ENCODE results near the gene CCDC69.

The CCDC69 gene

GRCh38 chr5:151142933-151143332 lies 81.0 kb downstream of the CCDC69 start:
- DNase-seq (ENCODE audit: low spot score), result no peak

GRCh38 chr5:151141535-151141934 lies 82.4 kb downstream of the CCDC69 start:
- peak; percentile 71 for DNase-seq (ENCODE audit: low spot score)

GRCh38 chr5:151140686-151141459 lies 83.0 kb downstream of the CCDC69 start:
- DNase-seq (ENCODE audit: low spot score), result no peak

GRCh38 chr5:151139646-151140045 lies 84.2 kb downstream of the CCDC69 start:
- no peak for DNase-seq (ENCODE audit: low spot score)

GRCh38 chr5:151139015-151139414 lies 84.9 kb downstream of the CCDC69 start:
- no peak for DNase-seq (ENCODE audit: low spot score)

- DNase-seq (ENCODE audit: low spot score), result no peak
Measured at GRCh38 chr5:151138114-151138513, 85.8 kb downstream of the CCDC69 start.

GRCh38 chr5:151137067-151137825 lies 86.6 kb downstream of the CCDC69 start:
- no peak for DNase-seq (ENCODE audit: low spot score)

- no peak for DNase-seq (ENCODE audit: low spot score)
Measured at GRCh38 chr5:151134228-151134627, 89.7 kb downstream of the CCDC69 start.

- DNase-seq (ENCODE audit: low spot score), result no peak
Measured at GRCh38 chr5:151132963-151133362, 90.9 kb downstream of the CCDC69 start.

Measured in activated CD4-positive, alpha-beta T cell treated with anti-CD3 and anti-CD28 coated beads, Interleukin-2, Interleukin-4, amounts not matched to agents 100 ng/mL and 50 ng/mL, durations not matched to agents 16 hours and 8 hours (primary cell).